OCI-LY7 (cell line): ENCODE measurements around the gene RAB8B.

Experiments
- CTCF ChIP-seq: fragments of 200-600 bp; sonication (generic); conservative IDR thresholded peaks from 2 replicates; pipeline ENCODE4 v1.5.1; 2014; ENCODE audit warnings: mild to moderate bottlenecking, antibody characterized with exemption, low read length, moderate library complexity, mixed read lengths
- EZH2phosphoT487 ChIP-seq: fragments of 200-600 bp; sonication (generic); IDR thresholded peaks from 2 replicates; pipeline ENCODE4 v1.6.1; 2018; ENCODE audit warnings: low read depth, borderline replicate concordance, mild to moderate bottlenecking, mixed run types, antibody characterized with exemption, low read length, moderate library complexity, mixed read lengths

GRCh38 chr15:63226966-63227401 is 37.6 kb downstream of the RAB8B start:
- TF ChIP-seq CTCF (no peak), EZH2phosphoT487 (no peak)
